Activated CD8-positive, alpha-beta T cell treated with anti-CD3 and anti-CD28 coated beads, Interleukin-2, amount 10 ng/mL, durations not matched to agents 7 days and 5 days (primary cell): ENCODE results near the gene PIP4K2A. TPM values are rescaled to one million over a fixed set of nuclear protein-coding genes. Genes with fewer than 3 reads are reported as not detected.
"Not testable (repeated sequence)": the region's sequence is repeated elsewhere in the genome, so short reads cannot be mapped to it uniquely, and the experiment has no call there.

Experiments
- ATAC-seq: fragments of 150-1000 bp; cut with Tn5 transposase; one replicate; pipeline ENCODE4 v1.10.0; 2021; ENCODE audit warnings: moderate library complexity
- CTCF ChIA-PET: fragments of 350-600 bp; sonication (Branson Sonifier 250); formaldehyde crosslinking; loops from one replicate; lab custom pipeline; 2021; ENCODE audit warnings: antibody characterized with exemption; lab: Charles Lee
- POLR2A ChIA-PET: fragments of 350-600 bp; sonication (Branson Sonifier 250); formaldehyde crosslinking; loops from one replicate; lab custom pipeline; 2021; ENCODE audit warnings: antibody characterized with exemption; lab: Charles Lee
- DNase-seq: peaks from one replicate; pipeline ENCODE4 v3.0.0-alpha.2; 2020
- H3K27ac Mint-ChIP-seq: one replicate; pipeline ENCODE4 v1.8.0; 2021; ENCODE audit warnings: mild to moderate bottlenecking, mixed read lengths
- H3K27me3 Mint-ChIP-seq: one replicate; pipeline ENCODE4 v1.8.0; 2021; ENCODE audit warnings: low read depth, mixed read lengths
- H3K36me3 Mint-ChIP-seq: one replicate; pipeline ENCODE4 v1.8.0; 2021; ENCODE audit warnings: low read depth, mixed read lengths
- H3K4me1 Mint-ChIP-seq: one replicate; pipeline ENCODE4 v1.8.0; 2021; ENCODE audit warnings: low read depth, mixed read lengths
- H3K4me3 Mint-ChIP-seq: one replicate; pipeline ENCODE4 v1.8.0; 2021; ENCODE audit warnings: mild to moderate bottlenecking, mixed read lengths
- H3K9me3 Mint-ChIP-seq: one replicate; pipeline ENCODE4 v1.8.0; 2022; ENCODE audit warnings: mixed read lengths; ENCODE audit not compliant: insufficient read depth
- total RNA-seq, 2 experiments: library from RNA; stranded (reverse); gene quantifications; one replicate each; pipeline ENCODE4 v1.2.3, GENCODE V29; 2021

PIP4K2A gene
- 100 to 1,000 TPM; 154 to 164 TPM for total RNA-seq

GRCh38 chr10:22714479-22715289 lies at the start of gene PIP4K2A:
Gene PIP4K2A, minus strand, starts transcription at chr10:22714578. Its CDS starts 252 bp downstream, at chr10:22714326.
- POLR2A ChIA-PET: interaction anchor here (0.6 to 3.5 kb wide), 14 partner anchors 11 to 278 kb away, joined by 3 to 35 read pairs (median 4); no protein-coding TSS in a partner anchor
- DNase-seq: peak; percentile 79
- ATAC-seq: peak; percentile 89

GRCh38 chr10:22761569-22762220 lies 47.3 kb upstream of the PIP4K2A start:
- H3K27me3 Mint-ChIP-seq: peaks cover 10% of the 10 kb centered on the region
- no peak overlapping the region for H3K27ac Mint-ChIP-seq
- ATAC-seq (no peak), DNase-seq (no peak)
- H3K4me3 Mint-ChIP-seq: no peak overlapping the region
- H3K36me3 Mint-ChIP-seq: no peaks in the 10 kb centered on the region
- POLR2A ChIA-PET: no interaction called here
- CTCF ChIA-PET: no interaction called here
- peaks cover 3% of the 10 kb centered on the region for H3K9me3 Mint-ChIP-seq
- H3K4me1 Mint-ChIP-seq: no peaks in the 10 kb centered on the region

More at GRCh38 chr10:22714479-22715289, at the start of gene PIP4K2A:
- CTCF ChIA-PET: interaction anchor here (1.0 to 4.3 kb wide), 4 partner anchors 46 to 140 kb away, joined by 3 to 17 read pairs (median 4); no protein-coding TSS in a partner anchor
- Mint-ChIP-seq H3K36me3 (peaks cover 24% of the 10 kb centered on the region), H3K27ac (peak within 1 kb of the TSS; percentile 86), H3K4me3 (peak within 1 kb of the TSS; percentile 88), H3K27me3 (no peaks in the 10 kb centered on the region), H3K9me3 (no peaks in the 10 kb centered on the region), H3K4me1 (peaks cover 33% of the 10 kb centered on the region)

- no peak for ATAC-seq
- no peaks in the 10 kb centered on the region for H3K36me3 Mint-ChIP-seq
Observed at GRCh38 chr10:22760025-22760424, 45.6 kb upstream of the PIP4K2A start.

GRCh38 chr10:22758867-22759266 lies 44.5 kb upstream of the PIP4K2A start:
- Mint-ChIP-seq H3K4me1 (no peaks in the 10 kb centered on the region), H3K27me3 (peaks cover 7% of the 10 kb centered on the region), H3K4me3 (no peak overlapping the region), H3K9me3 (peaks cover 3% of the 10 kb centered on the region), H3K27ac (no peak overlapping the region), H3K36me3 (no peaks in the 10 kb centered on the region)
- ChIA-PET POLR2A (no interaction called here), CTCF (no interaction called here)
- ATAC-seq (no peak), DNase-seq (no peak)

More at GRCh38 chr10:22760025-22760424, 45.6 kb upstream of the PIP4K2A start:
- Mint-ChIP-seq H3K9me3 (peaks cover 3% of the 10 kb centered on the region), H3K27me3 (peaks cover 10% of the 10 kb centered on the region), H3K4me1 (no peaks in the 10 kb centered on the region), H3K4me3 (no peak overlapping the region), H3K27ac (no peak overlapping the region)
- CTCF ChIA-PET: no interaction called here
- POLR2A ChIA-PET: no interaction called here
- no peak for DNase-seq

GRCh38 chr10:22754296-22754695 lies 39.9 kb upstream of the PIP4K2A start:
- Mint-ChIP-seq H3K27ac (no peak overlapping the region), H3K27me3 (no peaks in the 10 kb centered on the region), H3K36me3 (no peaks in the 10 kb centered on the region), H3K4me1 (peaks cover 10% of the 10 kb centered on the region), H3K9me3 (peaks cover 3% of the 10 kb centered on the region), H3K4me3 (no peak overlapping the region)
- ChIA-PET CTCF (no interaction called here), POLR2A (no interaction called here)
- no peak for ATAC-seq
- no peak for DNase-seq

GRCh38 chr10:22753786-22754185 lies 39.4 kb upstream of the PIP4K2A start:
- DNase-seq (no peak), ATAC-seq (no peak)
- Mint-ChIP-seq H3K4me1 (peaks cover 10% of the 10 kb centered on the region), H3K27me3 (no peaks in the 10 kb centered on the region), H3K9me3 (peaks cover under 1% of the 10 kb centered on the region), H3K27ac (no peak overlapping the region), H3K36me3 (no peaks in the 10 kb centered on the region), H3K4me3 (no peak overlapping the region)
- POLR2A ChIA-PET: no interaction called here
- CTCF ChIA-PET: no interaction called here

GRCh38 chr10:22752272-22752889 lies 38.0 kb upstream of the PIP4K2A start:
- Mint-ChIP-seq H3K27ac (no peak overlapping the region), H3K4me1 (peaks cover 10% of the 10 kb centered on the region), H3K9me3 (no peaks in the 10 kb centered on the region), H3K36me3 (no peaks in the 10 kb centered on the region), H3K27me3 (no peaks in the 10 kb centered on the region), H3K4me3 (no peak overlapping the region)
- CTCF ChIA-PET: no interaction called here
- ATAC-seq (no peak), DNase-seq (no peak)
- POLR2A ChIA-PET: no interaction called here

- Mint-ChIP-seq H3K4me1 (peaks cover 10% of the 10 kb centered on the region), H3K27ac (no peak overlapping the region), H3K27me3 (no peaks in the 10 kb centered on the region), H3K36me3 (no peaks in the 10 kb centered on the region), H3K9me3 (no peaks in the 10 kb centered on the region), H3K4me3 (no peak overlapping the region)
- ChIA-PET CTCF (interaction anchor here (1.0 kb wide), 1 partner anchor 10 kb away, joined by 3 read pairs; no protein-coding TSS in a partner anchor), POLR2A (no interaction called here)
- DNase-seq (no peak), ATAC-seq (no peak)
Observed at GRCh38 chr10:22750131-22750530, 35.8 kb upstream of the PIP4K2A start.

GRCh38 chr10:22744858-22745257 lies 30.5 kb upstream of the PIP4K2A start:
- H3K9me3 Mint-ChIP-seq, H3K27me3 Mint-ChIP-seq, CTCF ChIA-PET: not testable (repeated sequence)

GRCh38 chr10:22742678-22743077 lies 28.3 kb upstream of the PIP4K2A start:
- no peaks in the 10 kb centered on the region for H3K4me1 Mint-ChIP-seq
- CTCF ChIA-PET: interaction anchor here (1.0 to 1.3 kb wide), 2 partner anchors 49 to 62 kb away, joined by 3 read pairs; no protein-coding TSS in a partner anchor
- no peaks in the 10 kb centered on the region for H3K9me3 Mint-ChIP-seq
- H3K27me3 Mint-ChIP-seq: peaks cover 2% of the 10 kb centered on the region
- POLR2A ChIA-PET: no interaction called here
- ATAC-seq (no peak), DNase-seq (no peak)
- H3K27ac Mint-ChIP-seq: no peak overlapping the region
- no peak overlapping the region for H3K4me3 Mint-ChIP-seq
- H3K36me3 Mint-ChIP-seq: no peaks in the 10 kb centered on the region

More at GRCh38 chr10:22744858-22745257, 30.5 kb upstream of the PIP4K2A start:
- POLR2A ChIA-PET, H3K36me3 Mint-ChIP-seq, H3K4me1 Mint-ChIP-seq, ATAC-seq, H3K27ac Mint-ChIP-seq, DNase-seq, H3K4me3 Mint-ChIP-seq: not testable (repeated sequence)

- ATAC-seq, DNase-seq, POLR2A ChIA-PET, H3K27ac Mint-ChIP-seq, H3K36me3 Mint-ChIP-seq, H3K4me3 Mint-ChIP-seq, H3K27me3 Mint-ChIP-seq, H3K4me1 Mint-ChIP-seq, CTCF ChIA-PET, H3K9me3 Mint-ChIP-seq: not testable (repeated sequence)
Observed at GRCh38 chr10:22741631-22742030, 27.3 kb upstream of the PIP4K2A start.
